ENCODE results near the gene ORC2.

ORC2 gene

GRCh38 chr2:200860092-200860795 is 103.2 kb downstream of the ORC2 start:
- DNase-seq: no peak
